HG02571 (cell line): ENCODE data around the gene SLC1A7.

ENCODE experiments used
- ATAC-seq: cut with Tn5 transposase; IDR thresholded peaks from one replicate; pipeline ENCODE4 v1.9.1; 2021; ENCODE audit warnings: mild to moderate bottlenecking, moderate library complexity; ENCODE audit not compliant: unreplicated experiment

Gene SLC1A7

GRCh38 chr1:53134961-53135734 lies 7.3 kb downstream of the SLC1A7 start:
- no peak for ATAC-seq

- ATAC-seq = no peak
Measured at GRCh38 chr1:53134042-53134485, 8.4 kb downstream of the SLC1A7 start.

- ATAC-seq = no peak
Measured at GRCh38 chr1:53133261-53134041, 9.0 kb downstream of the SLC1A7 start.

GRCh38 chr1:53132176-53132575 lies 10.3 kb downstream of the SLC1A7 start:
- ATAC-seq = no peak

GRCh38 chr1:53131590-53131938 lies 10.9 kb downstream of the SLC1A7 start:
- no peak for ATAC-seq

- no peak for ATAC-seq
Measured at GRCh38 chr1:53130878-53131589, 11.4 kb downstream of the SLC1A7 start.

- ATAC-seq = no peak
Measured at GRCh38 chr1:53130598-53130877, 11.9 kb downstream of the SLC1A7 start.

- ATAC-seq = no peak
Measured at GRCh38 chr1:53129891-53130597, 12.4 kb downstream of the SLC1A7 start.

- no peak for ATAC-seq
Measured at GRCh38 chr1:53128401-53128800, 14.0 kb downstream of the SLC1A7 start.

GRCh38 chr1:53127546-53127945 lies 14.9 kb downstream of the SLC1A7 start:
- no peak for ATAC-seq

- no peak for ATAC-seq
Measured at GRCh38 chr1:53126495-53126894, 15.9 kb downstream of the SLC1A7 start.

GRCh38 chr1:53125623-53126360 lies 16.6 kb downstream of the SLC1A7 start:
- ATAC-seq = no peak

- ATAC-seq = no peak
Measured at GRCh38 chr1:53125122-53125521, 17.3 kb downstream of the SLC1A7 start.

- ATAC-seq = no peak
Measured at GRCh38 chr1:53123453-53124140, 18.8 kb downstream of the SLC1A7 start.

- ATAC-seq = no peak
Measured at GRCh38 chr1:53122961-53123413, 19.5 kb downstream of the SLC1A7 start.

GRCh38 chr1:53122201-53122885 lies 20.1 kb downstream of the SLC1A7 start:
- ATAC-seq = no peak

- no peak for ATAC-seq
Measured at GRCh38 chr1:53121319-53122172, 20.9 kb downstream of the SLC1A7 start.

GRCh38 chr1:53120659-53121058 lies 21.8 kb downstream of the SLC1A7 start:
- ATAC-seq = no peak
